ENCODE measurements around the gene CD2. TPM values are rescaled to one million over a fixed set of nuclear protein-coding genes. Genes with fewer than 3 reads are reported as not detected.

CD2 gene
- total and polyA plus RNA-seq, 2 of the 8 experiments (the other 6 are each of a cell fraction or from before 2014, with no cell fraction given): not detected

DNA sequence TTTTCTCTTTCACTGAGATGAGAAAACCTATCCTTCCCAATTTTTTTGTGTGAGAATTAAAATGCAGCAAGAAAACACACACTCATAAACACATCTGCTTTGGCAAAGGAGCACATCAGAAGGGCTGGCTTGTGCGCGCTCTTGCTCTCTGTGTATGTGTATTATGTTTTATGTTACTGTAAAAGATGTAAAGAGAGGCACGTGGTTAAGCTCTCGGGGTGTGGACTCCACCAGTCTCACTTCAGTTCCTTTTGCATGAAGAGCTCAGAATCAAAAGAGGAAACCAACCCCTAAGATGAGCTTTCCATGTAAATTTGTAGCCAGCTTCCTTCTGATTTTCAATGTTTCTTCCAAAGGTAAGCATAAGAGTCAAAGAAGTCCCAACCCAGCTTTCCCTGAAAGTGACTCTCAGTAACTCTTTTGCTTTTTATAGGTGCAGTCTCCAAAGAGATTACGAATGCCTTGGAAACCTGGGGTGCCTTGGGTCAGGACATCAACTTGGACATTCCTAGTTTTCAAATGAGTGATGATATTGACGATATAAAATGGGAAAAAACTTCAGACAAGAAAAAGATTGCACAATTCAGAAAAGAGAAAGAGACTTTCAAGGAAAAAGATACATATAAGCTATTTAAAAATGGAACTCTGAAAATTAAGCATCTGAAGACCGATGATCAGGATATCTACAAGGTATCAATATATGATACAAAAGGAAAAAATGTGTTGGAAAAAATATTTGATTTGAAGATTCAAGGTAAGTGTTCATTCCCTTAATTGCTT is at the start of gene CD2 (continued):
- TF ChIP-seq CHD7 (IDR thresholded peaks at IDR 0.05; ENCODE audit: insufficient replicate concordance, low read length) (no peak), CTCF (IDR thresholded peaks at IDR 0.05; ENCODE audit: control extremely low read depth in 1 of 3, insufficient read depth in 1 of 3, low read depth in 1 of 3, low read length in 3 of 3) (no peak), EP300 (IDR thresholded peaks at IDR 0.05; ENCODE audit: borderline replicate concordance in 1 of 2, low read depth in 2 of 2, low read length in 2 of 2) (no peak), CBX5 (IDR thresholded peaks at IDR 0.05; ENCODE audit: low read depth, low read length) (no peak), NRF1 (IDR thresholded peaks at IDR 0.05; ENCODE audit: low read depth, low read length) (no peak), TAF7 (optimal IDR thresholded peaks at IDR 0.05; ENCODE audit: borderline replicate concordance, low read depth, low read length) (no peak), SUZ12 (IDR thresholded peaks at IDR 0.05; ENCODE audit: low read length) (no peak)

Data from H1 (cell line).